LNCAP (cell line): ENCODE results near the gene PLXNC1.

Experiments used
- TF ChIP-seq, protein P1 (sequence below): fragments of 450-650 bp; IDR thresholded peaks from 2 replicates; pipeline ENCODE4 v1.5.1; 2017; ENCODE audit warnings: mild to moderate bottlenecking

The PLXNC1 gene

GRCh38 chr12:94260717-94261116 is 112.3 kb downstream of the PLXNC1 start:
- TF ChIP-seq, protein P1, sequence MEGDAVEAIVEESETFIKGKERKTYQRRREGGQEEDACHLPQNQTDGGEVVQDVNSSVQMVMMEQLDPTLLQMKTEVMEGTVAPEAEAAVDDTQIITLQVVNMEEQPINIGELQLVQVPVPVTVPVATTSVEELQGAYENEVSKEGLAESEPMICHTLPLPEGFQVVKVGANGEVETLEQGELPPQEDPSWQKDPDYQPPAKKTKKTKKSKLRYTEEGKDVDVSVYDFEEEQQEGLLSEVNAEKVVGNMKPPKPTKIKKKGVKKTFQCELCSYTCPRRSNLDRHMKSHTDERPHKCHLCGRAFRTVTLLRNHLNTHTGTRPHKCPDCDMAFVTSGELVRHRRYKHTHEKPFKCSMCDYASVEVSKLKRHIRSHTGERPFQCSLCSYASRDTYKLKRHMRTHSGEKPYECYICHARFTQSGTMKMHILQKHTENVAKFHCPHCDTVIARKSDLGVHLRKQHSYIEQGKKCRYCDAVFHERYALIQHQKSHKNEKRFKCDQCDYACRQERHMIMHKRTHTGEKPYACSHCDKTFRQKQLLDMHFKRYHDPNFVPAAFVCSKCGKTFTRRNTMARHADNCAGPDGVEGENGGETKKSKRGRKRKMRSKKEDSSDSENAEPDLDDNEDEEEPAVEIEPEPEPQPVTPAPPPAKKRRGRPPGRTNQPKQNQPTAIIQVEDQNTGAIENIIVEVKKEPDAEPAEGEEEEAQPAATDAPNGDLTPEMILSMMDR = no peak

GRCh38 chr12:94261119-94261518 is 112.7 kb downstream of the PLXNC1 start:
- TF ChIP-seq, protein P1 = no peak

DNA sequence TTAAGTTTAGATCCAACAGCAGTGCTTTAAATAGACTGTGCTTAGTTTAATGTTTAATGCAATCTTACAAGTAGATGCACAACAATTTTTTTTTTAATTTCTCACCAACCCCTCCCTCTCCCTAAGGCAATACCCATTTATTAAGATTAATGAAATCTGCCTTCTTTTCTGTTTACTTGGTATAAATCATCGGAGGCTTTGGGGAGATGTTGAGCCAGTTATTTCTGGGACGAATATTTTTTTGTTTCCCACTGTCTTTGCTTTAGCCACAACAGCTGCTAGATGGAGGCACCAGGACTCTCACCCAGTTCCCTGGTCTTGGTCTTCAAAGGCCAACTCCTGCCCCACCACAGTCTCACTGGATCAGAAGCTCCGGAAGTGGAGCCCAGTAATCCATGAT is 113.4 kb downstream of the PLXNC1 start:
- TF ChIP-seq, protein P1 = no peak

DNA sequence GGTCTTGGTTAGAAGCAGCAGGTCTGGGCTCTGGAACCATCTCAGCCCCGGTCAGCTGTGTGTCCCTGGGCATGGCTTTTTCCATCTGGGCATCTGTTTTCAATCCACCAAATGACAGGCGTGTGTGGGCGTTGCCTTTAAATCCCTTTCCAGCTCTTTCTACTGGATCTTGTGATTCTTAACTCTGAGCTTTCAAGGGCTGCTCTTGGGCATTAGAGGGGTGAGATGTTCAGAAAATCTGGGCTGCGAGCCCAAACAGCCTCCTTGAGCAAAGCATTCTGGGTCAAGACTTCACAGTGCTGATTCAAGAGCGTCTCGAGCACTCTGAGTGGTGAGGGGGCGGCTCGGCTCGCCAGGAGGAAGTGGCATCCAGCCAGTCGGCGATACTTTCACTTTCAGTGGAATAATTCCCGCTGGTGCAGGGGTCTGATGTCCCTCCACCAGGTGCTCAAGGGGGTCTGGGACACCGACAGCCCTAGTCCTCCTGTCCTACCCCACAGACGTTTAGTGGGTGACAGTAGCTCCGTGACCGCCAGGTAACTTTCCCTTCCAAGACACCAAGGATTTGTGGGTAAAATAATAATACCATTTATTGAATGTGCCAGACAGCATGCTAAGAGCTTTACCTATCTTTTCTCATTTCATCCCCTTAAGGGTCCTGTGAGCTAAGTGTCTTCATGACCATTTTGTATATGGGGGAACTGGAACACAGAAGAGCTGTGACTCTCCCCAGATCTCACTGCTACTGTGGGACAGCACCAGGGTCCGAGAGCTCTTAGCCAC is 114.0 kb downstream of the PLXNC1 start:
- TF ChIP-seq, protein P1 = no peak

- TF ChIP-seq, protein P1 = no peak
These were observed 114.8 kb downstream of the PLXNC1 start for GRCh38 chr12:94263011-94263811.

DNA sequence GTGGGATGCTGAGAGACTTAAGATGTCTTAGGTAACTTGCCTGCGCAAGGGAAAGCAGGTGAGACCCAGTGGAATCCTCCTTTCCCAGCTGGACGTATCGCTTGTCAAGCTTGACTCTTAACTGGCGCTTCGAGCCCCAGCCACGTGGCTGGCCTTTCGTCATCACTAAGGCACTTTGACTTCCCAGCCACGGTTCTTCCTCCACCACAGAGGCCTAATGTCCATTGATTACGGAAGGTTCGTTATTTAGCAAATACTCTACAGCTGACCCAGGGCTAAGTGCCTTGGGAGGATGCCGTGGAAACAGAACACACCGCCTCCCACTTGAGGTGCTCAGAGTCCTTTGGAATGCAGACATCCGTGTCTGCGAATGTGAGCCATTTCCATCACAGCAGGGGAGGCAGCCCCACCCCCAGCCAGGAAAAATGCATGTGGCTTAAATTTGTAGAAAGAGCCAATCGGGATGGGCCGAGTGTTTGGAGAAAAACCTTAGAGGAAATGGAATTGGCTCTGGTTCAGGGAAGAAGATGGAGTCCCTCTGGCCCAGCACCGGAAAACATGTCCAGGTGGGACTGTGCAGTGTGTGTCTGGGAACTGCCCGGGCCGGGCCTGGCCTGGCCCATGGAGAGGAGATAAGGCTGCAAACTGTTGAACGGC is 115.7 kb downstream of the PLXNC1 start:
- TF ChIP-seq, protein P1 = no peak

DNA sequence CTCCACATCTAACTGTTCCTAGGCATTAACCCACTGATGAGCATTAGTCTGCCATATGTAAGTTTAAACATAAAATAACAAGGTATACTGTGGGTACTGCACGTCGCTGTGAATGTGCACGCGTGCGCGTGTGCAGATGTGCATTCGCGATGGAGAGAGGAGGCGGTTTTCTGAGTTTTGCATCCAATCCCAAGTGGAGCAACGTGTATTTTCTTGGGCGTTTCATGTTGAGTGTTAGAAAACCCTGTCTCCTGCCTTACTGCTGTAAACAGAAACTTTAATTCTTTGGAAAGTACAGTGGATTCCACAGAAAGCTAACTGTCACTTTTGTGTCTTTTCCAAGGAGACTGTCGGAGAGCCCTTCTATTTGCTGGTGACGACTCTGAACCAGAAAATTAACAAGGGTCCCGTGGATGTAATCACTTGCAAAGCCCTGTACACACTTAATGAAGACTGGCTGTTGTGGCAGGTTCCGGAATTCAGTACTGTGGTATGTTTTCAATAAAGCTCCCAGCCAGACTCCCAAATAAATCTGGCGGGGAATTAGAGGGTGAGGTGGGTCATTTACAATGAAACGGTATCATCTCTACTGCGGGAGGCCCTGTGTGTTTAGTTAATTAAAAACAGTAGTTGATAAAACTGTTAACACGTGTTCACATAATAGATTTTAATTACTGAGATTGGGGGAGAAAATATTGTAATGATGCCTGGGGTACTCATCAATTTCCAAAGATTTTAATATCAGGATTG is 116.5 kb downstream of the PLXNC1 start:
- TF ChIP-seq, protein P1 = no peak
